GM13976 (cell line): Measurements from ENCODE around the gene DOCK4.

ENCODE experiments used
- DNase-seq: peaks from one replicate; pipeline ENCODE4 v3.0.0; 2012; ENCODE audit warnings: low spot score
- in situ Hi-C: fragments of 300-500 bp; cut with MboI; formaldehyde crosslinking; loops from one replicate; pipeline ENCODE4 v1.12.0; 2022; ENCODE audit warnings: low sequenced_read_pairs, mixed read lengths, inconsistent platforms; ENCODE audit not compliant: unreplicated experiment
- TF ChIP-seq, protein P1 (sequence below): IDR thresholded peaks from 2 replicates; pipeline ENCODE4 v1.5.1; 2012; ENCODE audit warnings: borderline replicate concordance, mild to moderate bottlenecking; ENCODE audit not compliant: insufficient read depth; ENCODE audit errors: extremely low read depth, missing control alignments, control extremely low read depth

DOCK4 gene

DNA sequence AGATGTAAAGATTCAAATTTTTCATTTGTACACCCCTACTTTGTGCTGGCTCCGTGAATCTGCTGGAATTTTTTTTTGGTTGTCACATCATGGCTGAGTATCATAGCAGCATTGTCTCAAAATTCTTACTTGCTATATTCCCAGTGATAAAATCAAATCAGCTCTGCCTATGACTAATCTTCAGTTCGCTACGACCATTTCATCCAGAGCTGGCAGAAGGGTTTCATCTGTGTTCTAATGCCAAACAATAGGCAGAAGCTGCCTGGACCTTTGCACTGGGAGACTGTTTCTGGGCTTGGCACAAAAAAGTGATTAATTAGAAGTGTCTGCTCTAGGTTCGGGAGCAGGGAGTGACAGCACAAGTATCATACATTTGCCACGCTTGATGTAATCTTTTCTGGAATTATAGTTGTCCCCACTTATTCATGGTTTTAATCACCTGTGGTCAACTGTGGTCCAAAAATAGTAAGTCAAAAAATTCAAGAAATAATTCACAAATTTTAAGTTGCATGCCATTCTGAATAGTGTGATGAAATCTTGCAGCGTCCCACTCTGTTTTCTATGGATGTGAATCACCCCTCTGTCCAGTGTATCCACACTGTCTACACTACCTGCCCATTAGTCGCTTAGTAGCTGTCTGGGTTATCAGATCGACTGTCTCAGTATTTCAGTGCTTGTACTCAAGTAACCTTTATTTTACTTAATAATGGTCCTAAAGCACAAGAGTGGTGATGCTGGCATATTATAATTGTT, 523.4 kb downstream of the DOCK4 start:
- TF ChIP-seq, protein P1, sequence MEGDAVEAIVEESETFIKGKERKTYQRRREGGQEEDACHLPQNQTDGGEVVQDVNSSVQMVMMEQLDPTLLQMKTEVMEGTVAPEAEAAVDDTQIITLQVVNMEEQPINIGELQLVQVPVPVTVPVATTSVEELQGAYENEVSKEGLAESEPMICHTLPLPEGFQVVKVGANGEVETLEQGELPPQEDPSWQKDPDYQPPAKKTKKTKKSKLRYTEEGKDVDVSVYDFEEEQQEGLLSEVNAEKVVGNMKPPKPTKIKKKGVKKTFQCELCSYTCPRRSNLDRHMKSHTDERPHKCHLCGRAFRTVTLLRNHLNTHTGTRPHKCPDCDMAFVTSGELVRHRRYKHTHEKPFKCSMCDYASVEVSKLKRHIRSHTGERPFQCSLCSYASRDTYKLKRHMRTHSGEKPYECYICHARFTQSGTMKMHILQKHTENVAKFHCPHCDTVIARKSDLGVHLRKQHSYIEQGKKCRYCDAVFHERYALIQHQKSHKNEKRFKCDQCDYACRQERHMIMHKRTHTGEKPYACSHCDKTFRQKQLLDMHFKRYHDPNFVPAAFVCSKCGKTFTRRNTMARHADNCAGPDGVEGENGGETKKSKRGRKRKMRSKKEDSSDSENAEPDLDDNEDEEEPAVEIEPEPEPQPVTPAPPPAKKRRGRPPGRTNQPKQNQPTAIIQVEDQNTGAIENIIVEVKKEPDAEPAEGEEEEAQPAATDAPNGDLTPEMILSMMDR, result no peak
- in situ Hi-C loops, result no loop called here
- DNase-seq, result no peak

DNA sequence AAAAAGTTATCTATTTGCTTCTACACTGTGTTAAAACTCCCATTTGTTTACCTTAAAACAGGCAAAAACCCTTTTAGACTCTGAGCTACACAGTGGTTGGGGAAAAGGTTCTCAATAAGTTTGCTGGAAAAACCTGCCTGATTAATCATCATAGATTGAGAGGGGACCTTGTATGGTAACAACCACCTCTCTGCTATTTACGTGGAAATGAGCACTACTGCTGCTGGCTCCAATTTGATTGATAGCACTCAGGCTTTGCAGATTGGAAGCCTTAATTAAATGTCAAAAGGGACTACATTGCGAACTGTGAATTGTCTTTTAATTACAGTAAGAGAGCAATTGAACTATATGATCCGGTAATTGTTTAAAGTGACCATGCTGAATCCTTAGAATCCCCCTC, 525.0 kb downstream of the DOCK4 start:
- TF ChIP-seq, protein P1, result no peak
- DNase-seq, result no peak
- in situ Hi-C loops, result no loop called here

DNA sequence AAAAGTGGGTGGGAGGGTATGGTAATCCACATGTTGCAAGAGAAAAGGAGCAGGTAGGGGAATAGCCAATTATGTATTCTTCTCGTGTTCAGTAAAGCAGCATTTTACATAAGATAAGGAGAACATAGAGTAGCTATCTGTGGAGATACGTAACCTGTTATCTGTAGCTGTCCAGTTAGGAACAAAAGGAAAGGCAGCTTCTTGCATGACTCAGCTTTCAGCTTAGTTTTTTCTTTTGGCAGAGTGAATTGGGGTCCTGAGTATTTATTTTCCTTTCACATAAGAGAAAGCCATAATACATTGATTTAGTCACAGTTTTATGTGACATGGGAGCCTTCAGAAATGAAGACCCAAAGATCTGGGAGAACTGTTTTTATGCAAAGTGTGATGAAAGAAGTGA, 527.2 kb downstream of the DOCK4 start:
- no peak for DNase-seq
- TF ChIP-seq, protein P1, result no peak
- in situ Hi-C loops, result no loop called here

DNA sequence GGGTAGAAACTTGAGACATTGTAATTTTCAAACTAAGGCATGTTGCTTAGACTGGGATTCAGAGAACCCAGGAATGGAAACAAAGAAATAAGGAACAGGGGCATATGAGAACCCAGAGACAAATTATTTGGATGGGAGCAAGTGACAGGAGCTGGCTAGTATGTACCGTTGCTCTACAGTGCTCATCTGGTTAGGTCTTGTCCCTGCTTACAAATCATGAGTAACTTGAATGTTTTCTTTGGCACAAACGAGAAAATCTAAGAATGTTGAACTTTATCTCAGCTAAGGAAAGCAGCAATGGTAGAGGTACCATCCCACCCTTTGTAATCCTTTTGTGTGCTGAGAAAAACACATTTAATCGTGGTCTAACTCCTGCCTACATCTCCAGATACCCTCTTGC, 527.9 kb downstream of the DOCK4 start:
- in situ Hi-C loops, result no loop called here
- DNase-seq, result no peak
- TF ChIP-seq, protein P1, result no peak

DNA sequence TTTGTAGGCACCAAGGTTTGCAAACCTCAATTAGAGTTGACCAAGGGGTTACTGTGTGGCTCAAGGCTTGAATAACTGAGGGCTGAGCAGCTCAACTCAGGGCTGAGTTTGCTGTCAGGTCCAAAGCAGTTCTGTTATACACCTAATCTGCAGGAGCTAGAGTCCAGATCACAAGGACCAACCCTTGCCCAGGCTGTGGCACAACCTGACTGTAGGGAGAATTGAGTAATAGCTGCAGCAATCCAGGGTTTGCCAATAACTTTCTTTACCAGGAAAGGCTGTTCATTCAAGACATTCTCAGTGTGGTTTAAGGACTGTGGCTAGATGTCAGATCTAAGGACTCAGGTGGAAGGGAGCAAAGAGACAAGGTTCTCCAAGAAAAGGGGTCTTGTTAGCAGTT, 528.4 kb downstream of the DOCK4 start:
- in situ Hi-C loops, result no loop called here

DNA sequence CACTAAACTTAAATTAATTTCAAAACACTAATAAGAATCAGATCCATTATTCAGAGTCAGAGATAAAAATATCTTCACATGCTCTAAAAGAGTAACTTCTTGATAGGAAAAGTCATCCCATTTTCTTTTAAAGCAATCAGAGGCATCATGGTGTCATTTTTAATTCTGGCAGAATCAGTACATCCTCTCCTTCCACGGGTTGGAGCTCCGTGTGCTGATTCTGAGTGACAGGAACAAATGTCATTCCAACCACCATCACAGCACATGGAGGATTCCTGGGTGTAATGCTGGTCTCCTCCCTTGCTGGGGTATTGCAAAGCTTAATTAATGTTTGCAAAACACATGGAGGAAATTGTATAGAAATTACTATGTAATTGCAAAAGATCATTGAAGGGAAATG, 529.4 kb downstream of the DOCK4 start:
- no peak for DNase-seq
- TF ChIP-seq, protein P1, result no peak
- in situ Hi-C loops, result no loop called here

More for the DNA sequence above, 528.4 kb downstream of the DOCK4 start:
- no peak for DNase-seq
- TF ChIP-seq, protein P1, result no peak
